Fibroblast of lung (primary cell): ENCODE measurements around the gene PIGP. TPM values are rescaled to one million over a fixed set of nuclear protein-coding genes. Genes with fewer than 3 reads are reported as not detected.
"Not testable (repeated sequence)": the region's sequence is repeated elsewhere in the genome, so short reads cannot be mapped to it uniquely, and the experiment has no call there.

Experiments
- DNase-seq, 2 donors: peaks; one replicate each; pipeline versions ENCODE4 v3.0.0 to v3.0.0-alpha.2; 2010; ENCODE audit warnings: low read depth in 2 of 2
- H2AFZ ChIP-seq: 2 replicates; pipeline ENCODE4 v1.5.1; 2012; ENCODE audit warnings: low read length, control low read depth, inconsistent platforms
- H3K27ac ChIP-seq: 2 replicates; pipeline ENCODE4 v1.5.1; 2011; ENCODE audit warnings: low read length, control low read depth; ENCODE audit not compliant: insufficient read depth
- H3K27me3 ChIP-seq: 2 replicates; pipeline ENCODE4 v1.5.1; 2011; ENCODE audit warnings: mild to moderate bottlenecking, low read length; ENCODE audit not compliant: control insufficient read depth, insufficient read depth
- H3K36me3 ChIP-seq: 2 replicates; pipeline ENCODE4 v1.5.1; 2011; ENCODE audit warnings: low read length; ENCODE audit not compliant: control insufficient read depth, insufficient read depth
- H3K4me1 ChIP-seq: 2 replicates; pipeline ENCODE4 v1.5.1; 2011; ENCODE audit warnings: low read length; ENCODE audit not compliant: control insufficient read depth, insufficient read depth; ENCODE audit errors: extremely low read depth
- H3K4me2 ChIP-seq: 2 replicates; pipeline ENCODE4 v1.5.1; 2011; ENCODE audit warnings: low read length, control low read depth; ENCODE audit not compliant: insufficient read depth; ENCODE audit errors: extremely low read depth
- H3K4me3 ChIP-seq, 4 experiments: fragments of 200-600 bp in 1 of 4; sonication (generic) in 1 of 4; replicated peaks in 1 of 4; 2 replicates each; pipeline ENCODE4 v1.5.1; 2011 to 2016; ENCODE audit warnings: low read length in 4 of 4, low read depth in 3 of 4, mild to moderate bottlenecking in 3 of 4, control low read depth in 2 of 4, inconsistent platforms in 1 of 4, mixed read lengths in 1 of 4; ENCODE audit not compliant: insufficient read depth in 1 of 4; ENCODE audit errors: control extremely low read depth in 1 of 4
- H3K79me2 ChIP-seq: 2 replicates; pipeline ENCODE4 v1.5.1; 2012; ENCODE audit warnings: mild to moderate bottlenecking, low read length, inconsistent platforms; ENCODE audit not compliant: control insufficient read depth, insufficient read depth
- H3K9ac ChIP-seq: 2 replicates; pipeline ENCODE4 v1.5.1; 2011; ENCODE audit warnings: mild to moderate bottlenecking, low read length, control low read depth; ENCODE audit not compliant: insufficient read depth
- H3K9me3 ChIP-seq: 2 replicates; pipeline ENCODE4 v1.5.1; 2012; ENCODE audit warnings: low read depth, low read length; ENCODE audit not compliant: control insufficient read depth, insufficient read depth
- H4K20me1 ChIP-seq: 2 replicates; pipeline ENCODE4 v1.5.1; 2011; ENCODE audit warnings: low read length; ENCODE audit not compliant: control insufficient read depth, insufficient read depth; ENCODE audit errors: extremely low read depth
- CTCF ChIP-seq, 2 donors: IDR thresholded peaks in 1 of 2; conservative IDR thresholded peaks in 1 of 2; 1 replicate in 1 of 2; 2 replicates in 1 of 2; pipeline ENCODE4 v1.5.1; 2011 to 2012; ENCODE audit warnings: low read length in 2 of 2, control low read depth in 1 of 2, inconsistent platforms in 1 of 2, low read depth in 1 of 2, mild to moderate bottlenecking in 1 of 2
- EZH2 ChIP-seq: IDR thresholded peaks from 2 replicates; pipeline ENCODE4 v1.5.1; 2012; ENCODE audit warnings: low read length, control low read depth, mild to moderate bottlenecking; ENCODE audit errors: missing control alignments
- polyA plus RNA-seq, 2 donors: library from polyadenylated mRNA; depleted of rRNA in 1 of 2; stranded (reverse) in 1 of 2; unstranded in 1 of 2; fragments of >200 nt; gene quantifications; 2 replicates each; pipeline ENCODE4 v1.2.1, GENCODE V29; 2011 to 2012; ENCODE audit warnings: missing spikeins in 1 of 2
- total RNA-seq: library from RNA; depleted of rRNA; stranded (reverse); fragments of >200 nt; gene quantifications from 2 replicates; pipeline ENCODE4 v1.2.1, GENCODE V29; 2014

PIGP gene
- total and polyA plus RNA-seq, 2 donors (not counting 1 experiment from before 2014, with no cell fraction given), result 8.6 to 25.9 TPM

GRCh38 chr21:37039411-37040075 lies 33.3 kb downstream of the PIGP start:
- no peaks in the 10 kb centered on the region for H3K79me2 ChIP-seq
- no peaks in the 10 kb centered on the region for H3K9me3 ChIP-seq
- peak in 1 of 2 donors; percentile 11 for DNase-seq
- no peaks in the 10 kb centered on the region for H3K4me1 ChIP-seq
- H3K36me3 ChIP-seq, result no peaks in the 10 kb centered on the region
- H2AFZ ChIP-seq, result no peak overlapping the region
- no peak overlapping the region for H3K4me3 ChIP-seq
- no peaks in the 10 kb centered on the region for H4K20me1 ChIP-seq
- H3K9ac ChIP-seq, result no peak overlapping the region
- peaks cover 3% of the 10 kb centered on the region for H3K27me3 ChIP-seq
- H3K4me2 ChIP-seq, result no peak overlapping the region
- TF ChIP-seq EZH2 (no peak), CTCF (conservative IDR thresholded peaks at IDR 0.05 in 1 of 2, IDR thresholded peaks at IDR 0.05 in 1 of 2; ENCODE audit: low read depth in 1 of 2, low read length in 2 of 2) (no peak)
- H3K27ac ChIP-seq, result no peak overlapping the region

DNA sequence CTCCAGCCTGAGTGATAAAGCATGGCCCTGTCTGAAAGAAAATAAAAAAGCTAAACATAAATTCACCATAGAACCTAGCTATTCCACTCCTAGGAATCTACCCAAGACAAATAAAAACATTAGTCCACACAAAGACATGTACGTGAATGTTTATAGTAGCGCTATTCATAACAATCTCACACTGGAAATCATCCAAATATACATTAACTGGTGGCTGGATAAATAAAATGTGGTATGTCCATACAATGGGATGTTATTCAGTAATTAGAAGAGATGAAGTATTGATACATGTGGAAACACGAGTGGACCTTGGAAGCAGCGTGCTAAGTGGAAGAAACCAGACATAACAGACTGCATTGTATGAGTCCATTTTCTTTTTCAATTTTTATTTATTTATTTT lies 36.7 kb downstream of the PIGP start:
- no peaks in the 10 kb centered on the region for H3K79me2 ChIP-seq
- TF ChIP-seq EZH2 (no peak), CTCF (conservative IDR thresholded peaks at IDR 0.05 in 1 of 2, IDR thresholded peaks at IDR 0.05 in 1 of 2; ENCODE audit: low read depth in 1 of 2, low read length in 2 of 2) (no peak)
- H3K9ac ChIP-seq, result no peak overlapping the region
- H4K20me1 ChIP-seq, result no peaks in the 10 kb centered on the region
- no peak overlapping the region for H3K27ac ChIP-seq
- peaks cover 3% of the 10 kb centered on the region for H3K27me3 ChIP-seq
- no peaks in the 10 kb centered on the region for H3K9me3 ChIP-seq
- no peaks in the 10 kb centered on the region for H3K4me1 ChIP-seq
- H3K36me3 ChIP-seq, result no peaks in the 10 kb centered on the region
- no peak for DNase-seq
- H3K4me3 ChIP-seq, result no peak overlapping the region
- no peak overlapping the region for H2AFZ ChIP-seq
- no peak overlapping the region for H3K4me2 ChIP-seq

- not testable (repeated sequence) for H3K36me3 ChIP-seq, H3K27me3 ChIP-seq, H3K4me2 ChIP-seq, H3K9me3 ChIP-seq, H3K27ac ChIP-seq, H3K9ac ChIP-seq, H4K20me1 ChIP-seq, H3K79me2 ChIP-seq, DNase-seq, H3K4me1 ChIP-seq, H2AFZ ChIP-seq, H3K4me3 ChIP-seq
Measured at GRCh38 chr21:37034394-37034793, 38.5 kb downstream of the PIGP start.
